A673 (cell line): ENCODE data around the gene MAGI1.

Experiments
- EZH2 ChIP-seq: fragments of 200-600 bp; sonication (generic); IDR thresholded peaks from 2 replicates; pipeline ENCODE4 v1.6.1; 2017; ENCODE audit warnings: borderline replicate concordance, low read depth, mild to moderate bottlenecking, mixed read lengths, antibody characterized with exemption, low read length; ENCODE audit not compliant: poor library complexity, severe bottlenecking
- TF ChIP-seq, protein P1 (sequence below): fragments of 300-800, 200-600 bp; sonication (generic); conservative IDR thresholded peaks from 2 replicates; pipeline ENCODE4 v1.5.1; 2017; ENCODE audit warnings: low read depth, mild to moderate bottlenecking, antibody characterized with exemption, low read length, moderate library complexity, mixed read lengths

DNA sequence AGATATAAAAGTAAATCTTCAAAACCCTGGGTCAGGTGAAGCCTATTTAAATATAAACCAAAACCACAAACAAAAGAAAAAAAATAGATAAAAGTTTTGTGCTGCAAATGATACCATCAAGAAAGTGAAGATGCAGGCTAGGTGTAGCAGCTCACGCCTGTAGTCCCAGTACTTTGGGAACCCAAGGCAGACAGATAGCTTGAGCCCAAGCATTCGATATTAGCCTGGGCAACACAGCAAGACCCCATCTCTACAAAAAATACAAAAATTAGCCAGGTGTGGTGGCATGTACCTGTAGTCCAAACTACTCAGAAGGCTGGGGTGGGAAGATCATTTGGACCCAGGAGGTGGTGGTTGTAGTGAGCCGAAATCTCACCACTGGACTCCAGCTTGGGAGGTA lies 164.8 kb downstream of the MAGI1 start:
- TF ChIP-seq, protein P1, sequence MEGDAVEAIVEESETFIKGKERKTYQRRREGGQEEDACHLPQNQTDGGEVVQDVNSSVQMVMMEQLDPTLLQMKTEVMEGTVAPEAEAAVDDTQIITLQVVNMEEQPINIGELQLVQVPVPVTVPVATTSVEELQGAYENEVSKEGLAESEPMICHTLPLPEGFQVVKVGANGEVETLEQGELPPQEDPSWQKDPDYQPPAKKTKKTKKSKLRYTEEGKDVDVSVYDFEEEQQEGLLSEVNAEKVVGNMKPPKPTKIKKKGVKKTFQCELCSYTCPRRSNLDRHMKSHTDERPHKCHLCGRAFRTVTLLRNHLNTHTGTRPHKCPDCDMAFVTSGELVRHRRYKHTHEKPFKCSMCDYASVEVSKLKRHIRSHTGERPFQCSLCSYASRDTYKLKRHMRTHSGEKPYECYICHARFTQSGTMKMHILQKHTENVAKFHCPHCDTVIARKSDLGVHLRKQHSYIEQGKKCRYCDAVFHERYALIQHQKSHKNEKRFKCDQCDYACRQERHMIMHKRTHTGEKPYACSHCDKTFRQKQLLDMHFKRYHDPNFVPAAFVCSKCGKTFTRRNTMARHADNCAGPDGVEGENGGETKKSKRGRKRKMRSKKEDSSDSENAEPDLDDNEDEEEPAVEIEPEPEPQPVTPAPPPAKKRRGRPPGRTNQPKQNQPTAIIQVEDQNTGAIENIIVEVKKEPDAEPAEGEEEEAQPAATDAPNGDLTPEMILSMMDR: no peak
- TF ChIP-seq EZH2: no peak
